DOHH2 (cell line): ENCODE data around the gene RNF26.

Experiments used
- EZH2phosphoT487 ChIP-seq: fragments of 200-600 bp; sonication (generic); IDR thresholded peaks from 2 replicates; pipeline ENCODE4 v1.6.1; 2017; ENCODE audit warnings: borderline replicate concordance, mild to moderate bottlenecking, antibody characterized with exemption, low read length, moderate library complexity, mixed read lengths
- TF ChIP-seq, protein P1 (sequence below): fragments of 200-600 bp; sonication (generic); IDR thresholded peaks from one replicate; pipeline ENCODE4 v1.5.1; 2014; ENCODE audit warnings: antibody characterized with exemption, mild to moderate bottlenecking, low read depth, low read length; ENCODE audit not compliant: poor library complexity, severe bottlenecking

DNA sequence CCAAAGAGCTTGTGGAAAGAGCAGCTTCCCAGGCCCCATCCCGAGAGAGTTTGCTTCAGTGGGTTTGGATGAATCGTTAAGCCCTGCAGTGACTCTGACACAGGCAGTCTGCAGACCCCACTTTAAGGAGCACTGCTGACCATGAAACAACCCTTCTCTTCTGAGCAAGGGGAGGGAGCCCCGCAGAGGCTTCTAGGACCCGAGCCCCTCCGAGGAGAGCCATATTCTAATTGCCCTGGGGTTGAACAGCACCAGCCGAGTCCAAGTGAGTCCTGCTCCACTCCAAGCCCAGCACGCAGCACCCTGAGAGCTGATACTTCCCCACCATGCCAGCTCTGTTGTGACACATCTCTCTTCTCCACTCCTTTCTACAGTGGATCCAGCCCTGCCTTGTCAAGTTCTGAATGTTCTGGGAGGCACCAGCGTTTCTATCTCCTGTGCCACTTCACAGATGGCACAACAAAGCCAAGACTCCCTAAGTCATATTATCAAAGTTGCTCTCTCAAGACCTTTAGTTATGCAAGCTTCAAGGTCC, 36.8 kb downstream of the RNF26 start:
- TF ChIP-seq, protein P1, sequence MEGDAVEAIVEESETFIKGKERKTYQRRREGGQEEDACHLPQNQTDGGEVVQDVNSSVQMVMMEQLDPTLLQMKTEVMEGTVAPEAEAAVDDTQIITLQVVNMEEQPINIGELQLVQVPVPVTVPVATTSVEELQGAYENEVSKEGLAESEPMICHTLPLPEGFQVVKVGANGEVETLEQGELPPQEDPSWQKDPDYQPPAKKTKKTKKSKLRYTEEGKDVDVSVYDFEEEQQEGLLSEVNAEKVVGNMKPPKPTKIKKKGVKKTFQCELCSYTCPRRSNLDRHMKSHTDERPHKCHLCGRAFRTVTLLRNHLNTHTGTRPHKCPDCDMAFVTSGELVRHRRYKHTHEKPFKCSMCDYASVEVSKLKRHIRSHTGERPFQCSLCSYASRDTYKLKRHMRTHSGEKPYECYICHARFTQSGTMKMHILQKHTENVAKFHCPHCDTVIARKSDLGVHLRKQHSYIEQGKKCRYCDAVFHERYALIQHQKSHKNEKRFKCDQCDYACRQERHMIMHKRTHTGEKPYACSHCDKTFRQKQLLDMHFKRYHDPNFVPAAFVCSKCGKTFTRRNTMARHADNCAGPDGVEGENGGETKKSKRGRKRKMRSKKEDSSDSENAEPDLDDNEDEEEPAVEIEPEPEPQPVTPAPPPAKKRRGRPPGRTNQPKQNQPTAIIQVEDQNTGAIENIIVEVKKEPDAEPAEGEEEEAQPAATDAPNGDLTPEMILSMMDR: no peak
- no peak for TF ChIP-seq EZH2phosphoT487
